CD14-positive monocyte (primary cell): Measurements from ENCODE around the gene SH3GL3. TPM values are rescaled to one million over a fixed set of nuclear protein-coding genes. Genes with fewer than 3 reads are reported as not detected.

ENCODE experiments used
- DNase-seq, 3 donors: peaks; one replicate each; pipeline ENCODE4 v3.0.0-alpha.2; 2011 to 2022
- H2AFZ ChIP-seq: 2 replicates; pipeline ENCODE4 v1.6.0; 2012; ENCODE audit warnings: mild to moderate bottlenecking, low read depth, low read length, inconsistent platforms; ENCODE audit not compliant: insufficient read depth, poor library complexity, severe bottlenecking
- H3K27ac ChIP-seq, 2 donors: 1 replicate in 1 of 2; 2 replicates in 1 of 2; pipeline ENCODE4 v1.5.1; 2012 to 2013; ENCODE audit warnings: low read length in 2 of 2, control low read depth in 1 of 2, inconsistent platforms in 1 of 2, low read depth in 1 of 2, mild to moderate bottlenecking in 1 of 2
- H3K27me3 ChIP-seq, 2 donors: one replicate each; pipeline versions ENCODE4 v1.6.0 to v1.6.1; 2011 to 2013; ENCODE audit warnings: low read length in 2 of 2; ENCODE audit not compliant: control insufficient read depth in 2 of 2, insufficient read depth in 2 of 2
- H3K36me3 ChIP-seq, 2 donors: replicated peaks in 1 of 2; 1 replicate in 1 of 2; 2 replicates in 1 of 2; pipeline versions ENCODE4 v1.5.1 to v1.6.1; 2012 to 2013; ENCODE audit warnings: low read length in 2 of 2, control low read depth in 1 of 2, inconsistent platforms in 1 of 2, mild to moderate bottlenecking in 1 of 2; ENCODE audit not compliant: insufficient read depth in 2 of 2, control insufficient read depth in 1 of 2
- H3K4me1 ChIP-seq, 2 donors: 1 replicate in 1 of 2; 2 replicates in 1 of 2; pipeline versions ENCODE4 v1.5.1 to v1.6.1; 2012 to 2013; ENCODE audit warnings: low read length in 2 of 2, control low read depth in 1 of 2, inconsistent platforms in 1 of 2, mild to moderate bottlenecking in 1 of 2, moderate library complexity in 1 of 2; ENCODE audit not compliant: insufficient read depth in 2 of 2, control insufficient read depth in 1 of 2
- H3K4me2 ChIP-seq: replicated peaks from 2 replicates; pipeline ENCODE3; 2012; ENCODE audit warnings: low read length, moderate library complexity, mild to moderate bottlenecking; ENCODE audit not compliant: poor library complexity, severe bottlenecking; ENCODE audit errors: extremely low read depth
- H3K4me3 ChIP-seq, 3 experiments: fragments of 200-600 bp in 1 of 3; sonication (generic) in 1 of 3; replicated peaks in 1 of 3; 1 replicate in 2 of 3; 2 replicates in 1 of 3; pipeline ENCODE4 v1.5.1; 2011 to 2013; ENCODE audit warnings: low read length in 3 of 3, mild to moderate bottlenecking in 3 of 3, control low read depth in 2 of 3, low read depth in 2 of 3, inconsistent platforms in 1 of 3, moderate library complexity in 1 of 3
- H3K79me2 ChIP-seq: 2 replicates; pipeline ENCODE4 v1.6.0; 2012; ENCODE audit warnings: mild to moderate bottlenecking, control low read depth, inconsistent platforms, low read length, moderate library complexity; ENCODE audit not compliant: insufficient read depth
- H3K9ac ChIP-seq: 2 replicates; pipeline ENCODE4 v1.6.0; 2017; ENCODE audit warnings: low read length, mild to moderate bottlenecking; ENCODE audit not compliant: insufficient read depth, poor library complexity, severe bottlenecking
- H3K9me3 ChIP-seq, 2 donors: replicated peaks in 1 of 2; 1 replicate in 1 of 2; 2 replicates in 1 of 2; pipeline versions ENCODE4 v1.5.1 to v1.6.1; 2012 to 2013; ENCODE audit warnings: low read length in 2 of 2, control low read depth in 1 of 2; ENCODE audit not compliant: control insufficient read depth in 1 of 2, insufficient read depth in 1 of 2
- H4K20me1 ChIP-seq: 2 replicates; pipeline ENCODE4 v1.6.0; 2012; ENCODE audit warnings: mild to moderate bottlenecking, low read length, control low read depth, moderate library complexity; ENCODE audit not compliant: insufficient read depth
- H3K27ac Mint-ChIP-seq, 7 donors: one replicate each; pipeline ENCODE4 v1.8.0; 2020; ENCODE audit warnings: mild to moderate bottlenecking in 7 of 7, mixed read lengths in 7 of 7, moderate library complexity in 6 of 7, inconsistent platforms in 2 of 7
- H3K27me3 Mint-ChIP-seq, 3 donors: one replicate each; pipeline ENCODE4 v1.8.0; 2021 to 2022; ENCODE audit warnings: low read depth in 3 of 3, mild to moderate bottlenecking in 3 of 3, mixed read lengths in 3 of 3, moderate library complexity in 3 of 3, inconsistent platforms in 1 of 3
- H3K36me3 Mint-ChIP-seq, 2 donors: one replicate each; pipeline ENCODE4 v1.8.0; 2020; ENCODE audit warnings: mixed read lengths in 2 of 2, inconsistent platforms in 1 of 2, mild to moderate bottlenecking in 1 of 2
- H3K4me1 Mint-ChIP-seq: one replicate; pipeline ENCODE4 v1.8.0; 2020; ENCODE audit warnings: mild to moderate bottlenecking, mixed read lengths
- H3K4me3 Mint-ChIP-seq, 2 donors: one replicate each; pipeline ENCODE4 v1.8.0; 2020; ENCODE audit warnings: mild to moderate bottlenecking in 2 of 2, mixed read lengths in 2 of 2, moderate library complexity in 1 of 2
- H3K9me3 Mint-ChIP-seq, 7 donors: one replicate each; pipeline ENCODE4 v1.8.0; 2020 to 2022; ENCODE audit warnings: mixed read lengths in 7 of 7, mild to moderate bottlenecking in 6 of 7, moderate library complexity in 6 of 7, inconsistent platforms in 2 of 7
- WGBS: methylation state at CpG from one replicate; pipeline ENCODE4 v1.1.5; 2013; ENCODE audit warnings: missing lambda C conversion rate; ENCODE audit not compliant: insufficient coverage; 5-methylcytosine and 5-hydroxymethylcytosine counted together
- intact Hi-C, 2 donors: fragments of 100-400 bp; cut with micrococcal nuclease; formaldehyde crosslinking; loops; one replicate each; pipeline versions ENCODE4 v1.15.0 to v1.15.1; 2023
- polyA plus RNA-seq, 3 donors: library from polyadenylated mRNA; depleted of rRNA in 1 of 3; unstranded in 2 of 3; stranded (reverse) in 1 of 3; fragments of 300-500 nt in 2 of 3; fragments of >200 nt in 1 of 3; fragmentation: Illumina TruSeq in 2 of 3; gene quantifications; 1 replicate in 2 of 3; 2 replicates in 1 of 3; pipeline ENCODE4 v1.2.3, GENCODE V29; 2012 to 2021
- TF ChIP-seq, protein P1 (sequence below): fragments of 200-600 bp; IDR thresholded peaks from one replicate; pipeline ENCODE4 v1.8.0; 2022; ENCODE audit warnings: antibody characterized with exemption, mild to moderate bottlenecking

The SH3GL3 gene
- polyA plus RNA-seq, 3 donors: not detected

DNA sequence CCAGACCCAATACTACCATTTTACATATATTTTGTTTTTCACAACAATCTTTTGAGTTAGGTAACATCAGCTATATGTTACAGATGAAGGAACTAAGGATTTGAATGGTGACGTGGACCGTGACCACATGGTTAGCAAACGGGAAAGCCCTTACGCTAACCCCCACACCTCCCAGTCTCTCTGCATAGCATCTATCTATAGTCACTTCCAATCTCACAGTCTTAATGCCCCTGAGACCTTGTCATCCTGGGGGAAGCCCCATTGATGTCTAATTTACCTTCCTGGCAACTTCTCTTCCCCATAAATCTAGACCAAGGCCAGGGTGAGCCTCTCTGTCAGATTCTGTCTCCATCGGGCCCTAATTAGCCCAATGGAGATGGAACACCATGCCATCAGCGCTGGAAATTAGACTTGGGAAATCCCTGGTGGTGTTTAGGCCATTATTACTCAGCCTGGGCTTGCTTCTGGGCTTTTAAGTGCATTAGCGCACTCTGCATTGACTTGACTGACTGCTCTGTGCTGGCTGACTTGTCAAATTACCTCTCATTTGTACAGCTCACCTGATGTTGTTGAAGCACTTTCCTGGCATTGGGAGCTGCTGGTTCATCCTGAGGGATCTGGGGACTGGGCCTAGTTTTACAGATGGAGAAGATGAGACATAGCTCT, 34.0 kb upstream of the SH3GL3 start:
- peaks cover 2 to 6% (median 4%) of the 10 kb centered on the region in 3 donors for H3K27me3 Mint-ChIP-seq
- no peak overlapping the region for H3K9ac ChIP-seq
- DNase-seq: no peak
- no peaks in the 10 kb centered on the region for H3K4me1 ChIP-seq
- H3K4me3 Mint-ChIP-seq: no peak overlapping the region
- H3K27ac Mint-ChIP-seq: no peak overlapping the region
- no peak overlapping the region for H3K4me3 ChIP-seq
- H3K4me1 Mint-ChIP-seq: peaks cover 3% of the 10 kb centered on the region
- H4K20me1 ChIP-seq: no peaks in the 10 kb centered on the region
- intact Hi-C loops: no loop called here
- H3K4me2 ChIP-seq: no peak overlapping the region
- no peak overlapping the region for H2AFZ ChIP-seq
- no peaks in the 10 kb centered on the region for H3K9me3 ChIP-seq
- H3K36me3 ChIP-seq: no peaks in the 10 kb centered on the region
- H3K9me3 Mint-ChIP-seq: peaks cover 0 to 2% (median 0%) of the 10 kb centered on the region in 7 donors
- no peaks in the 10 kb centered on the region for H3K36me3 Mint-ChIP-seq
- no peak overlapping the region for H3K27ac ChIP-seq
- WGBS: 83% methylated on average over 3 of the region's 7 CpGs
- H3K79me2 ChIP-seq: no peaks in the 10 kb centered on the region
- TF ChIP-seq, protein P1, sequence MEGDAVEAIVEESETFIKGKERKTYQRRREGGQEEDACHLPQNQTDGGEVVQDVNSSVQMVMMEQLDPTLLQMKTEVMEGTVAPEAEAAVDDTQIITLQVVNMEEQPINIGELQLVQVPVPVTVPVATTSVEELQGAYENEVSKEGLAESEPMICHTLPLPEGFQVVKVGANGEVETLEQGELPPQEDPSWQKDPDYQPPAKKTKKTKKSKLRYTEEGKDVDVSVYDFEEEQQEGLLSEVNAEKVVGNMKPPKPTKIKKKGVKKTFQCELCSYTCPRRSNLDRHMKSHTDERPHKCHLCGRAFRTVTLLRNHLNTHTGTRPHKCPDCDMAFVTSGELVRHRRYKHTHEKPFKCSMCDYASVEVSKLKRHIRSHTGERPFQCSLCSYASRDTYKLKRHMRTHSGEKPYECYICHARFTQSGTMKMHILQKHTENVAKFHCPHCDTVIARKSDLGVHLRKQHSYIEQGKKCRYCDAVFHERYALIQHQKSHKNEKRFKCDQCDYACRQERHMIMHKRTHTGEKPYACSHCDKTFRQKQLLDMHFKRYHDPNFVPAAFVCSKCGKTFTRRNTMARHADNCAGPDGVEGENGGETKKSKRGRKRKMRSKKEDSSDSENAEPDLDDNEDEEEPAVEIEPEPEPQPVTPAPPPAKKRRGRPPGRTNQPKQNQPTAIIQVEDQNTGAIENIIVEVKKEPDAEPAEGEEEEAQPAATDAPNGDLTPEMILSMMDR: no peak
- no peaks in the 10 kb centered on the region for H3K27me3 ChIP-seq

DNA sequence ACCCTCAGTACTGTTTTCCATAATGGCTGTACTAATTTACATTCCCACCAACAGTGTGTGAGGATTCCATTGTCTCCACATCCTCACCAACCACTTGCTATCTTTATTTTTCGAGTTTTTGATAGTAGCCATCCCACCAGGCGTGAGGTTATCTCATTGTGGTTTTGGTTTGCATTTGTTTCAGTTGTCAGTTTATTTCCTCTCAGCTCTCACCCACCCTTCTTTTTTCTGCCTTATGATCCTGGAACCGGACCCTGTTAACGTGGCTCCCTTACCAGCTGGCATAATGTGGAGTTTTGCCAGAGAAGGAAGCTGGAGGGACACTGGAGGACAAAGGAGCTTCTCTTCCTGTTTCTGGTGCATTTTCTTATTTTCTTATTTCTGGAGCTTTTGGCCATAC, 25.1 kb upstream of the SH3GL3 start:
- Mint-ChIP-seq H3K4me1 (peaks cover 3% of the 10 kb centered on the region), H3K27ac (peak overlapping the region in 2 of 7 donors; percentile 20 to 66), H3K4me3 (no peak overlapping the region), H3K27me3 (peaks cover under 1 to 6% (median 1%) of the 10 kb centered on the region in 3 donors), H3K9me3 (peaks cover 0 to 2% (median 0%) of the 10 kb centered on the region in 7 donors), H3K36me3 (no peaks in the 10 kb centered on the region)
- Histone ChIP-seq H3K79me2 (no peaks in the 10 kb centered on the region), H3K9me3 (no peaks in the 10 kb centered on the region), H3K27ac (no peak overlapping the region), H3K4me3 (no peak overlapping the region), H3K4me2 (no peak overlapping the region), H2AFZ (no peak overlapping the region), H3K4me1 (peaks cover 0 to under 1% of the 10 kb centered on the region in 2 donors), H4K20me1 (no peaks in the 10 kb centered on the region), H3K9ac (no peak overlapping the region), H3K27me3 (no peaks in the 10 kb centered on the region), H3K36me3 (no peaks in the 10 kb centered on the region)
- WGBS: no CpG with 5 or more reads among the region's 4 CpGs
- intact Hi-C loops: no loop called here
- DNase-seq: no peak
- TF ChIP-seq, protein P1: no peak
